ENCODE results near the gene OPTN.
A peak's percentile ranks its signal among the peaks of the same experiment; 100 is the strongest.
"Not testable (repeated sequence)": the region's sequence is repeated elsewhere in the genome, so short reads cannot be mapped to it uniquely, and the experiment has no call there.

The OPTN gene

GRCh38 chr10:13136651-13137050, 36.7 kb downstream of the OPTN start:
- no peak for DNase-seq

DNA sequence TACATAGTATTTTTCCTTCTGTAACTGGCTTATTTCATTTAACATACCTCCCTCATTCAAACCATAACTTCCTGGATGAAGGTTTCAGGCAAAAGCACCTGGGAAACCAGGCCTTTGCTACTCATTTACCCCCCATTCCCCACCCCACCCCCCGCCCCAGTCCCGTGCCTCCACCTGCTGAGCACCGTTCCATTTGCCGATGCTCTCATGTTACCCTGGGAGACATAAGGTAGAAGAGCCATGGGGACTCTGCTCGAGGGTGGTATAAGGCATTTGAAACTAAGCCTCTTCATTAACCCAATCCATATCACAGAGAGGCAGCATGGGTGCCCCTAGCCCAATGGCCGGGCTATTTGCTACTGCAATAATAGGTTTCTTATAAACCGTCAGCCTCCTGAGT, 39.2 kb downstream of the OPTN start:
- no peak for DNase-seq

- DNase-seq: no peak
Observed at GRCh38 chr10:13139676-13140075, 39.7 kb downstream of the OPTN start.

DNA sequence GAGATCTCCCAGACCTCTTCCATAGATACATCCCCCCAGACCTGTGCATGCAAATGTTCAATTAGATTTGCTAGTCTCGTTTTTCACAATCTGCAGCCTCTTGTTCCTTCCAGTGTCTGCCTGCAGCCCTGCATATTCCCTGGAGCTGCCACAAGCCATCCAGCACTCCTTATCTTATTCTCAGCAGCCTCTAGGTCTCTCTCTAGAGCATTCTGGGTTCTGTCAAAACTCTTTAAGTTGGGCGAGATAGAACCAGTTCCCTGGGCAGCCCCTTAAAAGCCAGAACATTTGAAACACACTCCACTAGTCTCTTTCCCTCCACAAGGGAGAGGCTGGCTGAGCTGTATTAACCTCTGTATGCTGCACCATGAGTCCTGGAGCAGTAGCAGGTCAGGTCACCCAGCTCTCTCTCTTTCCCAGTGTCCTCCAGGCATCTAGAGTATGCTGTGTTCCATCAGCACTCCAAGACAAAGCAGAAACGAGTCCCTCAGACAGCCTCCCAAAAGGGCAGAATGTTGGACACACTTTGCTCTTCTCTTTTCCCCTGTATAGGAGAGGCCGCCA, 40.7 kb downstream of the OPTN start:
- DNase-seq: no peak

- DNase-seq: no peak
Observed at GRCh38 chr10:13143766-13144165, 43.8 kb downstream of the OPTN start.

DNA sequence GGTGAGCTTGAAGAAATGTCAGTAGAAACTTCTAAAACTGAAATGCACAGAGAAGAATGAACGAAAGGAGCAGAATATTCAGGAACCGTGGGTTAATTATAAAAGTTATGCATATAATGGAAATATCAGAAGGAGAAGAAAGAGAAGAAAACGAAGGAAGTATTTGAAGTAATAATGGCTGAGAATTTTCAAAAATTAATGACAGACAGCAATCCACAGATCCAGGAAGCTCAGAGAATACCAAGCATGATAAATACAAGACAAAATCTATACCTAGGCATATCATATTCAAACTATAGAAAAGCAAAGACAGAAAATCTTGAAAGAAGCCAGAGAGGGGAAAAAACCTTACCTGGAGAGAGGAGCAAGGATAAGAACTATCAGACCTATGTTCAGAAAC, 44.9 kb downstream of the OPTN start:
- DNase-seq: no peak

DNA sequence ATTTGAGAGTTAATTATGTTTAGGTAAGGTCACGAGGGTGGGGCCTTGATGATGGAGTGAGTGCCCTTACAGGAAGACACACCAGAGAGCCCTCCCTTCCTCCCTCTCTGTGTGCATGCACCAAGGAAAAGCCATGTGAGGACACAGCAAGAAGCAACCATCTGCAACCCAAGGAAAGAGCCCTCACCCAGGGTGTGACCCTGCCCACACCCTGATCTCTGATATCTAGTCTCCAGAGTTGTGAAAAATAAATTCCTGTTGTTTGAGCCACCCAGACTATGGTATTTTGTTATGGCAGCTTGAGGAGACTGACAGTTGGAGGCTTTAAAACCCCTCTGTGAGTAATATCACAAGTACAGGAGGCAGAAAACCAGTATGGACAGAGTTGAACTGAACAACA, 46.4 kb downstream of the OPTN start:
- DNase-seq: no peak

- no peak for DNase-seq
Observed at GRCh38 chr10:13147161-13147560, 47.2 kb downstream of the OPTN start.

DNA sequence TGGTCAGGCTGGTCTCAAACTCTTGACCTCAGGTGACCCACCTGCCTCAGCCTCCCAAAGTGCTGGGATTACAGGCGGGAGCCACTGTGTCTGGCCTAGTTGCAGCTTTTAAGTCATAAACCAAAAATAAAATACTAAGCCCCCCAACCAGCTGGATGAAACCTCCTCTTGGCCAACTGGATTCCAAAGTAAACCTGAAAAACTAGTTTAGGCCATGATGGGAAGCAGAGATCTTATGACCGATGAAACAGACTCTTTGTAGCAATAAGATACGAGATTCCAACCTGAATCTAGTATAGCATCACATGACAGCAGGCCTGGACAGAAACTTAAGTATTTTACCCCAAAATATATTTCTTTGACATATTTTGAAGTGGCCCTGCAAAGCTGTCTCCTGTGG, 52.3 kb downstream of the OPTN start:
- DNase-seq: no peak

GRCh38 chr10:13155860-13156259, 55.9 kb downstream of the OPTN start:
- not testable (repeated sequence) for DNase-seq

DNA sequence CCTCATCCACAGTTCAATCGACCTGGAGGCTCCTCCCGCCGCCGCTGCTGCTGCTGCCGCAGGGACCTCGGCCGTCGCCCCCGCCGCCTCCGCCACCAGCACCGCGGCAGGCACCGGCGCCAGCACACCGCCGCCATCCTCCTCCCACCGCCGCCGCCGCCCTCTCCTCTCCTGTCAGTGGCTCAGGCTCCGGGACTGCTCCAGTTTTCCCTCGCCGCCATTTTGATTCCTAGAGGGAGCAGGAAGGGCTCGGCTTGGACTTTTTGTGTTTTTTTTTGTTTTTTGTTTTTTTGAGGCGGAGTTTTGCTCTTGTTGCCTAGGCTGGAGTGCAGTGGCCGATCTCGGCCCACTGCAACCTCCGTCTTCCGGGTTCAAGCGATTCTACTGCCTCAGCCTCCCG, 58.4 kb downstream of the OPTN start:
- no peak for DNase-seq

- DNase-seq: peak; percentile 93
Observed at GRCh38 chr10:13160934-13161856, 61.2 kb downstream of the OPTN start, which contains the start of gene MCM10. Gene MCM10 (plus strand): TSS chr10:13161558. CDS start chr10:13164203, 2,645 bp downstream.

GRCh38 chr10:13161857-13162271, 61.9 kb downstream of the OPTN start:
- peak; percentile 27 for DNase-seq

GRCh38 chr10:13163859-13164258, 63.9 kb downstream of the OPTN start:
- DNase-seq: no peak

- DNase-seq: no peak
Observed at GRCh38 chr10:13165177-13165576, 65.2 kb downstream of the OPTN start.

GRCh38 chr10:13167568-13167967, 67.6 kb downstream of the OPTN start:
- no peak for DNase-seq

GRCh38 chr10:13168781-13169180, 68.8 kb downstream of the OPTN start:
- DNase-seq: no peak

- no peak for DNase-seq
Observed at GRCh38 chr10:13173616-13174015, 73.7 kb downstream of the OPTN start.

GRCh38 chr10:13180788-13181187, 80.8 kb downstream of the OPTN start:
- no peak for DNase-seq

- DNase-seq: no peak
Observed at GRCh38 chr10:13182424-13182823, 82.5 kb downstream of the OPTN start.

DNA sequence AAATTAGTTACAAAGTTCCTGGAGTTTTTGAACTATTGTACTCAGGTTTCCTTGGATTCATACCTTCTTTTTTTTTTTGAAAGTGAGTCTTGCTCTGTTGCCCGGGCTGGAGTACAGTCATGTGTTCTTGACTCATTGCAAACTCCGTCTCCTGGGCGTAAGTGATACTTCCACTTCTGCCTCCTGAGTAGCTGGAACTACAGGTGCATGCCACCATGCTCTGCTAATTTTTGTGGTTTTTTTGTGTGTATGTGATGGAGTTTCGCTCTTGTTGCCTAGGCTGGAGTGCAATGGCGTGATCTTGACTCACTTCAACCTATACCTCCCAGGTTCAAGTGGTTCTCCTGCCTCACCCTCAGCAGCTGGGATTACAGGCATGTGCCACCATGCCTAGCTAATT, 83.7 kb downstream of the OPTN start:
- no peak for DNase-seq

DNA sequence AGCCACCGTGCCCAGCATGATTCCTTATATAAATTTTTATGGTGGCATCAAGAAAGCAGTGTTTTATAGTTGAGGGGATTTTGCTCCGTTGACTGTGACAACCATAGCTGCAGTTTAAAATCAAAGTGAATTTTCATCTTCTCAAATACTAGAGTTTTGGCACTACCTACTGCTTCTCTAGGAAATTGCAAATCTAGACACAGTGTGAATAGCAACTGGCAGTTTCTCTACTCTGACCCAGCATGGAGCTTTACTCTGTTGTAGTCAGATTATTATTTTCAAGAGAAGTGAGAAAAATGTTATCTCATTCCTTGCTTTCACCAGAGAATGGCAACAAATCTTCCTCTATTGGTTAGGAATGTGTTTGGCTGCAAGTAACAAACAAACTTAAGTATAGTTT, 84.3 kb downstream of the OPTN start:
- no peak for DNase-seq

DNA sequence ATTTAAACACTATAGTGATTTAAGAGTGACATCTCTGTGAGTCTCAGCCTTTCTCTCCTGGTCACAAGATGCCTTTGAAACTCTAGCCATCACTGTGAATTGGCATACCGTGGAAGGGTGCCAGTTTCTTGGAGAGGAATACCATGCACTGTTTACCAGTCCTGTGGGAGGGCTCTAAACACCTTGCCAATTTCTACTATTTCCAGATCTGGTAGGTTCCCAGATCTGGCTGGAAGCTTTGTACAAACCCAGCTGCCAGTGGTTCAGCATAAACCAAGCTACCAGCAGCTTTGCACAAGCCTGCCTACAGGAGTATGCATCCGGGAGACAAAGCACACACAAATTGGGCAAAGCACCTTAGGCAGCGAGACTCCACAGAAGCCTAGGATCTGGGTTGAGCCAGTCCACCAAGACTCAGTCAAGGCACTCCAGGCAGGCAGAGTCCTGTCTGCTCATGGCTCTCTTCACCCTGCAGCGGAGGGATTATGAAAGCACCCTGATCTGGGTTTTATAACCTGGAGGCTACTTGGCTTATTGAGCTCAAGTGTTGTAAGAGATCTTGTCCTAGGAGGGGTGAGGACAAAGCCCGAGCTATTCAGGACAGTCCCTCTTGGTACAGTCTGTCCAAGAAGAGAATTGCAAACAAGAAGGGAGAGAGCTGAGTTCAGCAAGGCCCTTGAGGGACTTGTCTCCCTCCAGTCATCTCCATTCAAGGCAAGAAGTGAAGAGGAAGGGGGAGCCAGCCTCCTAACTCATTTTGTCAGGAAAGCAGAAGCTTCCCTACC, 85.0 kb downstream of the OPTN start:
- DNase-seq: no peak

- DNase-seq: no peak
Observed at GRCh38 chr10:13187135-13187534, 87.2 kb downstream of the OPTN start.

Data from 8988T (cell line).